SK-N-SH treated with all-trans-retinoic acid at 6 μM for 48 hours (cell line): Measurements from ENCODE around the gene RBM38.

ENCODE experiments used
- ATAC-seq: fragments of 200-7000 bp; cut with Tn5 transposase; 3 replicates; pipeline ENCODE4 v1.9.1; 2020; ENCODE audit warnings: mild to moderate bottlenecking, moderate library complexity
- ARNTL ChIP-seq: fragments of 450-650 bp; formaldehyde crosslinking; IDR thresholded peaks from 2 replicates; pipeline ENCODE4 v1.5.0; 2020; ENCODE audit warnings: low read depth, mild to moderate bottlenecking, moderate library complexity, borderline replicate concordance
- BACH2 ChIP-seq: fragments of 250-450 bp; sonication (Bioruptor Pico); IDR thresholded peaks from 2 replicates; pipeline ENCODE4 v1.9.0; 2021; ENCODE audit warnings: mild to moderate bottlenecking, borderline replicate concordance
- CSDC2 ChIP-seq: fragments of 250-450 bp; sonication (Bioruptor Pico); IDR thresholded peaks from 2 replicates; pipeline ENCODE4 v1.5.0; 2020; ENCODE audit warnings: mild to moderate bottlenecking, moderate library complexity
- ESRRG ChIP-seq: fragments of 250-450 bp; sonication (Bioruptor Pico); IDR thresholded peaks from 2 replicates; pipeline ENCODE4 v1.6.1; 2021; ENCODE audit warnings: mild to moderate bottlenecking
- ISL1 ChIP-seq: fragments of 250-450 bp; sonication (Bioruptor Pico); IDR thresholded peaks from 2 replicates; pipeline ENCODE4 v2.1.2; 2022; ENCODE audit warnings: mild to moderate bottlenecking, moderate library complexity
- PPARA ChIP-seq: fragments of 250-450 bp; sonication (Bioruptor Pico); IDR thresholded peaks from 2 replicates; pipeline ENCODE4 v1.5.0; 2020; ENCODE audit warnings: mild to moderate bottlenecking, borderline replicate concordance
- RARB ChIP-seq: fragments of 250-450 bp; sonication (Bioruptor Pico); IDR thresholded peaks from 2 replicates; pipeline ENCODE4 v1.8.0; 2021; ENCODE audit warnings: mild to moderate bottlenecking, moderate library complexity
- SNAI2 ChIP-seq: fragments of 250-450 bp; sonication (Bioruptor Pico); IDR thresholded peaks from 2 replicates; pipeline ENCODE4 v1.5.0; 2020; ENCODE audit warnings: mild to moderate bottlenecking, moderate library complexity
- TCF4 ChIP-seq: fragments of 250-450 bp; sonication (Bioruptor Pico); IDR thresholded peaks from 2 replicates; pipeline ENCODE4 v1.8.0; 2021; ENCODE audit warnings: mild to moderate bottlenecking, moderate library complexity, borderline replicate concordance
- TOX ChIP-seq: fragments of 250-450 bp; sonication (Bioruptor Pico); IDR thresholded peaks from 2 replicates; pipeline ENCODE4 v1.8.0; 2021; ENCODE audit warnings: mild to moderate bottlenecking, moderate library complexity, borderline replicate concordance
- ZC3H10 ChIP-seq: fragments of 250-450 bp; sonication (Bioruptor Pico); IDR thresholded peaks from 2 replicates; pipeline ENCODE4 v1.5.1; 2021; ENCODE audit warnings: mild to moderate bottlenecking, moderate library complexity
- ZFP3 ChIP-seq: fragments of 250-450 bp; sonication (Bioruptor Pico); IDR thresholded peaks from 2 replicates; pipeline ENCODE4 v1.5.0; 2020; ENCODE audit warnings: mild to moderate bottlenecking, moderate library complexity
- ZFP30 ChIP-seq: fragments of 450-650 bp; formaldehyde crosslinking; IDR thresholded peaks from 2 replicates; pipeline ENCODE4 v1.5.0; 2022; ENCODE audit warnings: mild to moderate bottlenecking, moderate library complexity
- ZNF565 ChIP-seq: fragments of 450-650 bp; formaldehyde crosslinking; conservative IDR thresholded peaks from 2 replicates; pipeline ENCODE4 v1.5.0; 2020; ENCODE audit warnings: low read depth, mild to moderate bottlenecking, moderate library complexity
- ZNF70 ChIP-seq: fragments of 450-650 bp; formaldehyde crosslinking; IDR thresholded peaks from 2 replicates; pipeline ENCODE4 v1.5.0; 2020; ENCODE audit warnings: mild to moderate bottlenecking, moderate library complexity
- ZNF8 ChIP-seq: fragments of 450-650 bp; formaldehyde crosslinking; IDR thresholded peaks from 2 replicates; pipeline ENCODE4 v1.5.0; 2020; ENCODE audit warnings: mild to moderate bottlenecking, moderate library complexity
- TF ChIP-seq, protein P1 (sequence below): fragments of 250-450 bp; sonication (Bioruptor Pico); IDR thresholded peaks from 2 replicates; pipeline ENCODE4 v1.5.1; 2021; ENCODE audit warnings: mild to moderate bottlenecking, moderate library complexity
- TF ChIP-seq, protein P2 (sequence below): fragments of 250-450 bp; sonication (Bioruptor Pico); IDR thresholded peaks from 2 replicates; pipeline ENCODE4 v1.8.0; 2021; ENCODE audit warnings: low read depth, mild to moderate bottlenecking, moderate library complexity, borderline replicate concordance
- TF ChIP-seq, protein P3 (sequence below): fragments of 250-450 bp; sonication (Bioruptor Pico); IDR thresholded peaks from 2 replicates; pipeline ENCODE4 v1.5.0; 2020; ENCODE audit warnings: mild to moderate bottlenecking, moderate library complexity

The RBM38 gene

DNA sequence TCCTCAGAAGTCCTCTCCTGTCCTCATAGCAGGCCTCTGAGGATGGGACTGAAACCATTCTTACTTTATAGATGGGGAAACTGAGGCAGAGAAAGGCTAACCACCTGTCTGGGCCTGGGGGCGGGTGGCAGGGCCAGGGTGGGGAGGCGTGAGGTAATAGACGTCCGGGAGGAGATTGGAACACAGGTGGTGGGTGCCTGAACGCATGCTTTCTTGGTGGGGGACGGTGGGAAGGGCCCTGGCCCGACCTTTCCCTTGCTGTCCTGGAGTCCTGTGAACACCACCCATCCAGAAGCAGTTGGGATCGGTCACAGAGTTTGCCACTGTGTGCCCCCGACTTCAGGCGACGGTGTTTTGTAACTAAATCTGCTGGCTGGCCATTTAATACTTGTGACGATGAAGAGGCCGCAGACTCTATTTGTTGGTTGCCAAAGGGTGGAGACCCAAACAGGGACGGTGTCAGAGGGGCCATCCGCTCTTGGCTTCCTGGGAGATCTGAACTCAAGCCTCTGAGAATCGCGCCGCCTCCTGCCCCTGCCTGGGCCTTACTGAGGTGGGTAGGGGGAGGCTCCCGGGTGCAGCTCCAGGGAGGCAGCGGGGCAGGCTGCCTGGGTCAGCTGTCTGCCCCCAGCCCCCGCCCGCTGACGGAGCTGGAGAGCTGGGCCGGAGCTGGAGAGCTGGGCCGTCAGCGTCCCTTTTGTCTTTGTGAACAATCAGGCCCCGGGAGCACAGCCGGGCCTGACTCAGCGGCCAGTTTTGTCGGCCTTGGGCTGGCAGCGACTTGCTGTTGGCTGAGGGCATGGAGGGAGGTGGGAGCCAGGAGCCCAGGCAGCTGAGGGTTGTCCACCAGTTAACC is 4.1 kb downstream of the RBM38 start:
- ATAC-seq: peak; percentile 60
- TF ChIP-seq ZFP3: peak; percentile 57; the same call in 1 of the 2 replicates
- TF ChIP-seq, protein P1, sequence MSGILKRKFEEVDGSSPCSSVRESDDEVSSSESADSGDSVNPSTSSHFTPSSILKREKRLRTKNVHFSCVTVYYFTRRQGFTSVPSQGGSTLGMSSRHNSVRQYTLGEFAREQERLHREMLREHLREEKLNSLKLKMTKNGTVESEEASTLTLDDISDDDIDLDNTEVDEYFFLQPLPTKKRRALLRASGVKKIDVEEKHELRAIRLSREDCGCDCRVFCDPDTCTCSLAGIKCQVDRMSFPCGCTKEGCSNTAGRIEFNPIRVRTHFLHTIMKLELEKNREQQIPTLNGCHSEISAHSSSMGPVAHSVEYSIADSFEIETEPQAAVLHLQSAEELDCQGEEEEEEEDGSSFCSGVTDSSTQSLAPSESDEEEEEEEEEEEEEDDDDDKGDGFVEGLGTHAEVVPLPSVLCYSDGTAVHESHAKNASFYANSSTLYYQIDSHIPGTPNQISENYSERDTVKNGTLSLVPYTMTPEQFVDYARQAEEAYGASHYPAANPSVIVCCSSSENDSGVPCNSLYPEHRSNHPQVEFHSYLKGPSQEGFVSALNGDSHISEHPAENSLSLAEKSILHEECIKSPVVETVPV (CRISPR knock-in tag): no peak

DNA sequence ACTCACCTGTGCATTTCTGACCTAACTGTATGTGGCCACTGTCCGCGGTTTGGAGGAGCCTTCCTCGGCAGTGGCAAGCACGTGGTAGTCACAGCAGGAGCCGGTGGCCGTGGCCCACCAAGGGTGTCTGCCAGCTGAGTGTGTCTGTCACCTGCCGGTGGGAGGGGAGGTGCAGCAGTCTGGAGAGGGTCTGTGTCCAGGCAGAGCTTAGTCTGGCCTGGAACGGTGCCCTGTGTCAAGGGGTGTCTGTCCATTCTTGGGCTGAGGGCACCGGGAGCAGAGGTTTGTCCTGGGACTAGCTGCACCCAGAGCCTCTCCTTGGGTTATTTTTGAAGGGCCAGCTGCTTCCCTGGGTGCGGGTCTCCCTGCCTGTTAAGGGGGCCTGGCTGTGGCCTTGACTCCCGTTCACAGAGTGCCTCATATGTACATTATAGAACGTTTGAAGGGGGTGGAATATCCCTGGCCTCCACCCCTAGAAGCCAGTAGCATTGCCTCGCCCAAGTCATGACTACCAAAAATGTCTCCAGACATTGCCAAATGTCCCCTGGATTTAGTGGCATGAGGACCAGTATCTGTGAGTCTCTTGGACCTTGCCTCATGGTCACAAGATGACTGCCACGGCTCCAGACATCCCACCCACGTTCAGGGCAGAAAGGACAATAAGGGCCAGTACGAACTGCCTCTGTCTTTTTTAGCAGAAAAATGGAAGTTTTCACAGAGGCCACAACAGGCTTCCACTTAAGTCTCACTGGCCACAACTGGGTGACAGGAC is 5.2 kb downstream of the RBM38 start:
- no peak for TF ChIP-seq ZC3H10 (CRISPR knock-in tag)
- no peak for TF ChIP-seq ZNF565 (CRISPR knock-in tag)
- ATAC-seq: no peak

DNA sequence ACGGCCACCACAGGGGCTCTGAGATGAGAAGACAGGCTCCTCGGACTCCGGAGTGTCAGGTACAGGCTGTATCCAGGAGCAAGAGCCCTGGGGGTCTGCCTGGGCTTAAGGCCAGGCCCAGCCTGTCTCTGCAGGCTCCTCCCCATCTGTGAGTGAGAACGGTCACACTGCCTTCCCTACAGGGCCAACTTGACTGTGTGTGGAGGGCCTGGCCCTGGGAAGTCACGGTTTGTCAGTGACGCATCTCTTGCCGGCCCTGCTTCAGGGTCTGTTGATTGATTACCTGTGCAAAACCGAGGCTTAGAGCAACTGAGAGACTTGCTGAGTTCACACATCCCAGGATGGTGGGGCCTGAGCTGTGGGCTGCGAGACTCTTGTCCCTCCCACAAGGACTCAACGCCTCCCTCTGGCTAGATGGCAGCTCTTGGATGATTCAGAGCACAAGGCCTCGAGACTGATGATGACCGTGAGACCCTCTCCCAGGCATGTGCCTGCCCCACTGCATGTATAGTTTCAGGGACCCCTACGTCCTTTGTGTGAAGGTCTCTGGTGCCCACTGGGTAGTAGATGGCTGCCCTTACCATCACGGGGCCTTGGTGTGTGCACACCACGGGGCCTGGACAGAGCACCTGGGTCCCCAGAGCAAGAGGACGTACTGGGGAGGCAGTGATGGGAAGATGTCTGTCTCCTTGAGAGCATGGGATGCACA is 5.9 kb downstream of the RBM38 start:
- ATAC-seq: no peak
- TF ChIP-seq ZNF8: no peak

DNA sequence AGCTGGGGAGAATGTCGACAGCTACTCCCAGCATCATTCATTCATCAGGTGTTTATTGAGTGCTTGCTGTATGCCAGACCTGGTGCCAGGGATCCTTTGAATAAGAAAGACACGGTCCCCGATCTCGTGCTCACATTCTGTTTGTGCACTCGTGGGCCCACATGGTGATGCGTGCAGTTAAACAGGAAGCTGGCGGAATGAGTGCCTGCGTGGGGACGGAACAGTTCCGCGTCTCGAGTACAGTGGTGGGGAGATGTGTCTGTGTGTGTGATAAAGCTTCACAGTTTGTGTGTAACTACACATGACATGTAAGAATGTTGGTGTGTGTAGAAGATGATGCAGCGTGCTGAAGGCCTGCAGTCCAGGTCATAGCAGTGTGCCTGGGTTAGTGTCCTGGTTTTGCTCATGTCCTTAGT is 6.5 kb downstream of the RBM38 start:
- no peak for TF ChIP-seq ZFP30
- TF ChIP-seq CSDC2 (CRISPR knock-in tag): no peak
- TF ChIP-seq BACH2 (CRISPR knock-in tag): no peak
- TF ChIP-seq SNAI2: no peak
- no peak for TF ChIP-seq RARB (CRISPR knock-in tag)
- no peak for TF ChIP-seq ARNTL (CRISPR knock-in tag)
- no peak for TF ChIP-seq TCF4 (CRISPR knock-in tag)
- TF ChIP-seq, protein P2, sequence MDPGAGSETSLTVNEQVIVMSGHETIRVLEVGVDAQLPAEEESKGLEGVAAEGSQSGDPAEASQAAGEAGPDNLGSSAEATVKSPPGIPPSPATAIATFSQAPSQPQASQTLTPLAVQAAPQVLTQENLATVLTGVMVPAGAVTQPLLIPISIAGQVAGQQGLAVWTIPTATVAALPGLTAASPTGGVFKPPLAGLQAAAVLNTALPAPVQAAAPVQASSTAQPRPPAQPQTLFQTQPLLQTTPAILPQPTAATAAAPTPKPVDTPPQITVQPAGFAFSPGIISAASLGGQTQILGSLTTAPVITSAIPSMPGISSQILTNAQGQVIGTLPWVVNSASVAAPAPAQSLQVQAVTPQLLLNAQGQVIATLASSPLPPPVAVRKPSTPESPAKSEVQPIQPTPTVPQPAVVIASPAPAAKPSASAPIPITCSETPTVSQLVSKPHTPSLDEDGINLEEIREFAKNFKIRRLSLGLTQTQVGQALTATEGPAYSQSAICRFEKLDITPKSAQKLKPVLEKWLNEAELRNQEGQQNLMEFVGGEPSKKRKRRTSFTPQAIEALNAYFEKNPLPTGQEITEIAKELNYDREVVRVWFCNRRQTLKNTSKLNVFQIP (CRISPR knock-in tag): no peak
- TF ChIP-seq PPARA (CRISPR knock-in tag): no peak
- no peak for ATAC-seq

DNA sequence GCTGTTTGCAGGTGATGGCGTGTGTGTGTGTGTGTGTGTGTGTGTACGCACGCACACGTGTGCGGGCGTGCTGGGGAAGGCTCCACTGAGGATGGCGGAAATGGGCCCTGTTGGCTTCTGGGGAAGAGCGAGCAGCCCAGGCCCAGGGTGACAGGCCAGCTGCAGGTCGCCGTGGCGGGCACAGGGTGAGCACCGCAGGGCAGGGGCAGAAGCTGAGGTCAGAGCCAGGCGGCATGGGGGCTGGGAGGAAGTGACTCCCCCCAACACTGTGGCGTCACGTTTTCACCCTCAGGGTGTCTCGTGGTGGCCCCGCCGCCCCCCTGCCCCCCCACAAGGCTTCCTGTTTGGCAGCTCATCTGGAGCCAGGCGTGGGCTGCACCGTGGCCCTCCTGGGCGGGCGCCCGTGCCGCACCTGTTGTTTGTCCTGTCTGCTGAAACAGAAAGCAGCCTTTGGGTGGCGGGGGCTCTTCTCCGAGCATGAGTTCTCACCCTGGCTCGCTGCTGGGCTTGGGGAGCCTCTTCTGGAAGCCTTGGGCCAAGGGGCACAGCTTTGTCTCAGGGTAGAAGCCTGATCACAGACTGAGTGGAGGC is 7.1 kb downstream of the RBM38 start:
- ATAC-seq: no peak
- TF ChIP-seq ESRRG: no peak
- TF ChIP-seq, protein P3, sequence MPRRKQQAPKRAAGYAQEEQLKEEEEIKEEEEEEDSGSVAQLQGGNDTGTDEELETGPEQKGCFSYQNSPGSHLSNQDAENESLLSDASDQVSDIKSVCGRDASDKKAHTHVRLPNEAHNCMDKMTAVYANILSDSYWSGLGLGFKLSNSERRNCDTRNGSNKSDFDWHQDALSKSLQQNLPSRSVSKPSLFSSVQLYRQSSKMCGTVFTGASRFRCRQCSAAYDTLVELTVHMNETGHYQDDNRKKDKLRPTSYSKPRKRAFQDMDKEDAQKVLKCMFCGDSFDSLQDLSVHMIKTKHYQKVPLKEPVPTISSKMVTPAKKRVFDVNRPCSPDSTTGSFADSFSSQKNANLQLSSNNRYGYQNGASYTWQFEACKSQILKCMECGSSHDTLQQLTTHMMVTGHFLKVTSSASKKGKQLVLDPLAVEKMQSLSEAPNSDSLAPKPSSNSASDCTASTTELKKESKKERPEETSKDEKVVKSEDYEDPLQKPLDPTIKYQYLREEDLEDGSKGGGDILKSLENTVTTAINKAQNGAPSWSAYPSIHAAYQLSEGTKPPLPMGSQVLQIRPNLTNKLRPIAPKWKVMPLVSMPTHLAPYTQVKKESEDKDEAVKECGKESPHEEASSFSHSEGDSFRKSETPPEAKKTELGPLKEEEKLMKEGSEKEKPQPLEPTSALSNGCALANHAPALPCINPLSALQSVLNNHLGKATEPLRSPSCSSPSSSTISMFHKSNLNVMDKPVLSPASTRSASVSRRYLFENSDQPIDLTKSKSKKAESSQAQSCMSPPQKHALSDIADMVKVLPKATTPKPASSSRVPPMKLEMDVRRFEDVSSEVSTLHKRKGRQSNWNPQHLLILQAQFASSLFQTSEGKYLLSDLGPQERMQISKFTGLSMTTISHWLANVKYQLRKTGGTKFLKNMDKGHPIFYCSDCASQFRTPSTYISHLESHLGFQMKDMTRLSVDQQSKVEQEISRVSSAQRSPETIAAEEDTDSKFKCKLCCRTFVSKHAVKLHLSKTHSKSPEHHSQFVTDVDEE (CRISPR knock-in tag): no peak
- TF ChIP-seq ISL1 (CRISPR knock-in tag): no peak
- no peak for TF ChIP-seq ZNF70
- TF ChIP-seq TCF4 (CRISPR knock-in tag): no peak
- TF ChIP-seq SNAI2: no peak
- no peak for TF ChIP-seq ZNF8
- TF ChIP-seq TOX: no peak
- no peak for TF ChIP-seq CSDC2 (CRISPR knock-in tag)
